Osteoblast (primary cell): ENCODE measurements around the gene FGFR3. TPM values are rescaled to one million over a fixed set of nuclear protein-coding genes. Genes with fewer than 3 reads are reported as not detected.

Source experiments
- DNase-seq: peaks from one replicate; pipeline ENCODE4 v3.0.0; 2011; ENCODE audit warnings: low spot score, mixed read lengths; ENCODE audit not compliant: insufficient read length; ENCODE audit errors: missing footprints
- H2AFZ ChIP-seq: 2 replicates; pipeline ENCODE4 v1.6.0; 2011; ENCODE audit warnings: mild to moderate bottlenecking, low read length
- H3K27ac ChIP-seq: 2 replicates; pipeline ENCODE4 v1.5.1; 2011; ENCODE audit warnings: mild to moderate bottlenecking, low read depth, low read length, moderate library complexity
- H3K27me3 ChIP-seq: 2 replicates; pipeline ENCODE4 v1.6.0; 2012; ENCODE audit warnings: mild to moderate bottlenecking, control low read depth, inconsistent platforms, low read length, moderate library complexity; ENCODE audit not compliant: insufficient read depth
- H3K36me3 ChIP-seq: 2 replicates; pipeline ENCODE4 v1.5.1; 2011; ENCODE audit warnings: mild to moderate bottlenecking, low read length, control low read depth, moderate library complexity; ENCODE audit not compliant: insufficient read depth
- H3K4me1 ChIP-seq: 2 replicates; pipeline ENCODE4 v1.5.1; 2011; ENCODE audit warnings: mild to moderate bottlenecking, low read length, control low read depth, moderate library complexity; ENCODE audit not compliant: insufficient read depth
- H3K4me2 ChIP-seq: 2 replicates; pipeline ENCODE4 v1.6.0; 2011; ENCODE audit warnings: mild to moderate bottlenecking, low read length; ENCODE audit not compliant: insufficient read depth
- H3K4me3 ChIP-seq: fragments of 200-600 bp; sonication (generic); 3 replicates; pipeline ENCODE4 v1.5.1; 2012; ENCODE audit warnings: mild to moderate bottlenecking, low read length, inconsistent platforms; ENCODE audit not compliant: insufficient read depth
- H3K79me2 ChIP-seq: 2 replicates; pipeline ENCODE4 v1.6.0; 2012; ENCODE audit warnings: mild to moderate bottlenecking, low read length, control low read depth, inconsistent platforms; ENCODE audit not compliant: insufficient read depth
- H3K9me3 ChIP-seq: 2 replicates; pipeline ENCODE4 v1.5.1; 2011; ENCODE audit warnings: low read depth, low read length, control low read depth
- H4K20me1 ChIP-seq: 2 replicates; pipeline ENCODE4 v1.6.0; 2012; ENCODE audit warnings: mild to moderate bottlenecking, low read length, control low read depth; ENCODE audit not compliant: insufficient read depth
- total RNA-seq: library from RNA; depleted of rRNA; stranded (reverse); fragments of >200 nt; gene quantifications from 2 replicates; pipeline ENCODE4 v1.2.3, GENCODE V29; 2012
- TF ChIP-seq, protein P1 (sequence below): IDR thresholded peaks from 2 replicates; pipeline ENCODE4 v1.5.1; 2011; ENCODE audit warnings: mild to moderate bottlenecking, low read depth, low read length, moderate library complexity; ENCODE audit errors: extremely low read depth

Gene FGFR3
- total RNA-seq, 1 donor: 0.36 TPM

- Histone ChIP-seq H3K4me3 (no peak overlapping the region), H3K9me3 (no peaks in the 10 kb centered on the region), H2AFZ (no peak overlapping the region), H3K36me3 (no peaks in the 10 kb centered on the region), H3K4me2 (no peak overlapping the region), H4K20me1 (no peaks in the 10 kb centered on the region), H3K27me3 (peaks cover 13% of the 10 kb centered on the region), H3K27ac (no peak overlapping the region), H3K79me2 (no peaks in the 10 kb centered on the region), H3K4me1 (no peaks in the 10 kb centered on the region)
- TF ChIP-seq, protein P1, sequence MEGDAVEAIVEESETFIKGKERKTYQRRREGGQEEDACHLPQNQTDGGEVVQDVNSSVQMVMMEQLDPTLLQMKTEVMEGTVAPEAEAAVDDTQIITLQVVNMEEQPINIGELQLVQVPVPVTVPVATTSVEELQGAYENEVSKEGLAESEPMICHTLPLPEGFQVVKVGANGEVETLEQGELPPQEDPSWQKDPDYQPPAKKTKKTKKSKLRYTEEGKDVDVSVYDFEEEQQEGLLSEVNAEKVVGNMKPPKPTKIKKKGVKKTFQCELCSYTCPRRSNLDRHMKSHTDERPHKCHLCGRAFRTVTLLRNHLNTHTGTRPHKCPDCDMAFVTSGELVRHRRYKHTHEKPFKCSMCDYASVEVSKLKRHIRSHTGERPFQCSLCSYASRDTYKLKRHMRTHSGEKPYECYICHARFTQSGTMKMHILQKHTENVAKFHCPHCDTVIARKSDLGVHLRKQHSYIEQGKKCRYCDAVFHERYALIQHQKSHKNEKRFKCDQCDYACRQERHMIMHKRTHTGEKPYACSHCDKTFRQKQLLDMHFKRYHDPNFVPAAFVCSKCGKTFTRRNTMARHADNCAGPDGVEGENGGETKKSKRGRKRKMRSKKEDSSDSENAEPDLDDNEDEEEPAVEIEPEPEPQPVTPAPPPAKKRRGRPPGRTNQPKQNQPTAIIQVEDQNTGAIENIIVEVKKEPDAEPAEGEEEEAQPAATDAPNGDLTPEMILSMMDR: no peak
- no peak for DNase-seq
Observed at GRCh38 chr4:1789552-1789951, 3.5 kb upstream of the FGFR3 start.

DNA sequence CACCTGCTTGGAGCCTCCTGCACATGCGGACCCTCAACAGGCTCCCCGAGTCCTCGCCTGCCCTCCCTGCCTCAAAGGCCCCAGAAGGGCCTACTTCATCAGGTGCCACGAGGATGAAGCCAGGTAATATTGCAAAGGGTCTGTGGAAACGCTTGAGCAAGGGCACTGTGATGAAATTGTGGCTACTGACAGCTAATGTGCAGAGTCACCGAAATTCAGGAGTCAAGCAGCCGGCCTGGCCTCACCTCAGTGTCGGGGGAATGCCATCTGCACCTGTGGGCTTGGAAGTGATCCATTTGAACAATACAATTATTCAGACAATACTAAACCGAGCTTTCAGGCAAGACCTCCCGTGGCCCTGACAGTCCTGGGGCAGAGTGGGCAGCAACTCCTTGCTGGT is 3.1 kb upstream of the FGFR3 start:
- no peaks in the 10 kb centered on the region for H3K36me3 ChIP-seq
- H4K20me1 ChIP-seq: no peaks in the 10 kb centered on the region
- TF ChIP-seq, protein P1: no peak
- DNase-seq: no peak
- peaks cover 17% of the 10 kb centered on the region for H3K27me3 ChIP-seq
- no peaks in the 10 kb centered on the region for H3K79me2 ChIP-seq
- no peaks in the 10 kb centered on the region for H3K4me1 ChIP-seq
- no peak overlapping the region for H2AFZ ChIP-seq
- H3K4me2 ChIP-seq: no peak overlapping the region
- H3K4me3 ChIP-seq: no peak overlapping the region
- H3K27ac ChIP-seq: no peak overlapping the region
- H3K9me3 ChIP-seq: no peaks in the 10 kb centered on the region

DNA sequence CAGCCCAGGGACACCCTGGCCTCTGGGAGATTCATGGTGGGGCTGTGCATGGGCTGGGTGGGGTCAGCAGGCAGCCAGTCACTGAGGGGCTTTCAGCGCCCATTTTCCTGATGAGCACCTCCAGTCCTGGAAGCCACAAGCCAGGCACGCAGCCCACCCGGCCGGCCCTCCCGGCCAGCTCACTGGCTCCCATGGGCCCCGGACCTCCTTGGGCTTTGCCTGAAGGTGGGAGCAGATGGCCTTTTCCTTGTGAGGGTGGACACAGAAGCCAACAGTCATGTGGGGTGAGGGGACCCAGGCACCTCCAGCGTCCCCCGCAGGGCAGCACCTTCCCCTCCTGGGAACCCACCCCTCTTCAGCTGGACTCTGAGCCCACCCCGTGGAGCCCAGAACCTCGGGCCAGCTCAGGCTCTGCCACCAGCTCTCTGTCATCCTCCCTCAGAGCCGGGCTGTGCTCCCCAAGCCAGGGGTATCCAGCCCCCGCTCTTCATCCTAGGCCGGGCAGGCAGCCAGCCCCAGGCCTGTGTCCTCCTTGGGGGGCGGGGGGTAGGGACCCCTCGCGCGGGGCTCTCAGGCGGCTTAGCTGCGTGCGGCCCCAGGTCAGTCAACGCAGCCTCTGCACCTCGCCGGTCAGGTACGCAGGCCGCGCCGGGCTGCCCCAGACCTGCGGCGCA is 798 bp upstream of the FGFR3 start:
- no peaks in the 10 kb centered on the region for H3K4me1 ChIP-seq
- H3K9me3 ChIP-seq: no peaks in the 10 kb centered on the region
- no peak overlapping the region for H3K27ac ChIP-seq
- DNase-seq: no peak
- no peaks in the 10 kb centered on the region for H3K79me2 ChIP-seq
- H3K4me2 ChIP-seq: no peak overlapping the region
- H3K36me3 ChIP-seq: no peaks in the 10 kb centered on the region
- H3K4me3 ChIP-seq: no peak overlapping the region
- H4K20me1 ChIP-seq: no peaks in the 10 kb centered on the region
- TF ChIP-seq, protein P1: no peak
- H3K27me3 ChIP-seq: peaks cover 38% of the 10 kb centered on the region
- H2AFZ ChIP-seq: no peak overlapping the region

DNA sequence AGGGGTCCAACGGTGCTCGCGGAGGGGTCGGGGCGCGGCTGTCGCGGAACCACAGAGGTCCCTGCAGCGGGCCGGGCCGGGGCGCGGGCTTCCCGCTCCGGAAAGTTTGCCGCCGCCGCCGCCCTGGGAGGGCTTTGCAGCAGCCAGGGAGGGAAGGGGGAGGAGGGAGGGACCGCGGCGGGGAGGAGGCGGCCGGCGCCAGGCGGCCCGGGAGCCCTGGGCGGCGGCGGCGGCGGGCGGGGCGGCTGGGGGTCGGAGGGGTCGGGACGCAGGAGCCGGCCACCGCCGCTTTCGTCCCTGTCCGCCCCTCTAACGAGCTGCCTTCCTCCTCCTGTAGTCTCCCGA is 375 bp downstream of the FGFR3 start:
- no peaks in the 10 kb centered on the region for H3K36me3 ChIP-seq
- no peaks in the 10 kb centered on the region for H3K4me1 ChIP-seq
- H2AFZ ChIP-seq: no peak overlapping the region
- H3K9me3 ChIP-seq: no peaks in the 10 kb centered on the region
- no peak overlapping the region for H3K27ac ChIP-seq
- peak overlapping the region; percentile 43 for H3K4me2 ChIP-seq
- H4K20me1 ChIP-seq: no peaks in the 10 kb centered on the region
- H3K27me3 ChIP-seq: peaks cover 41% of the 10 kb centered on the region
- H3K79me2 ChIP-seq: no peaks in the 10 kb centered on the region
- H3K4me3 ChIP-seq: peak overlapping the region; percentile 25
- TF ChIP-seq, protein P1: no peak
- peak; percentile 96 for DNase-seq
